Measurements from ENCODE around the gene DHCR7.

GRCh38 chr11:71385091-71385490 lies 63.1 kb downstream of the DHCR7 start:
- no peak for TF ChIP-seq ZNF274 (IDR thresholded peaks at IDR 0.05; ENCODE audit: low read depth, low read length)
- TF ChIP-seq YY1 (IDR thresholded peaks at IDR 0.05; ENCODE audit: insufficient read depth, insufficient read length), result no peak
- no peak for TF ChIP-seq SUZ12 (IDR thresholded peaks at IDR 0.05; ENCODE audit: extremely low read depth, insufficient read depth, insufficient read length)
